HG02763 (cell line): ENCODE measurements around the gene POLD1.
"Not testable (repeated sequence)": the region's sequence is repeated elsewhere in the genome, so short reads cannot be mapped to it uniquely, and the experiment has no call there.

Experiments
- ATAC-seq: cut with Tn5 transposase; IDR thresholded peaks from one replicate; pipeline ENCODE4 v1.9.1; 2021; ENCODE audit warnings: mild to moderate bottlenecking, moderate library complexity; ENCODE audit not compliant: unreplicated experiment

The POLD1 gene

GRCh38 chr19:50383852-50384684, at the start of gene POLD1:
Gene POLD1, plus strand, starts transcription at chr19:50384347. Its CDS starts 14,505 bp downstream, at chr19:50398852.
- peak; percentile 83 for ATAC-seq

- no peak for ATAC-seq
Observed at GRCh38 chr19:50334741-50335421, 49.3 kb upstream of the POLD1 start.

DNA sequence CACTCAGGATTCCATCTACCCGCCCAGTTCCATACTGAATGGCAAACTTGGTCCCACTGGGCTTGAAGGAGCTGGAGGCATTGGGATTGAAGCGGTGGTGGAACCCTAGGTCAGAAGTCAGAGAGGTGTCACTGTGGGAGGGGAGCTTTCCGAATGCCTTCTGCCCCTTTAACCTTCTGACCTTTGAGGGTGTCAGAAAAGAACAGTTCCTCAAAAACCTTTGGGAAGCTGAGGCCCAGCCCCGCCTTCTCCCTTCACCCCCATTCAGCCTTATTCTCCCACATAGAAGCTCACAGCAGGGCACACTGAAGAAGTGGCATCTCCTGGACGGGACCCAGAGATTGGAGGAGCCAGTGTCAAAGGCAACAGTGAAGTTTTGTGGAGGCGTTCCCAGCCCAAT, 47.1 kb upstream of the POLD1 start:
- not testable (repeated sequence) for ATAC-seq

GRCh38 chr19:50340331-50340730, 43.8 kb upstream of the POLD1 start:
- no peak for ATAC-seq

GRCh38 chr19:50341091-50341564, 43.0 kb upstream of the POLD1 start:
- no peak for ATAC-seq

- peak; percentile 43 for ATAC-seq
Observed at GRCh38 chr19:50344661-50345318, 39.4 kb upstream of the POLD1 start.

- ATAC-seq: not testable (repeated sequence)
Observed at GRCh38 chr19:50347089-50347581, 37.0 kb upstream of the POLD1 start.

- ATAC-seq: no peak
Observed at GRCh38 chr19:50349277-50350057, 34.7 kb upstream of the POLD1 start.

DNA sequence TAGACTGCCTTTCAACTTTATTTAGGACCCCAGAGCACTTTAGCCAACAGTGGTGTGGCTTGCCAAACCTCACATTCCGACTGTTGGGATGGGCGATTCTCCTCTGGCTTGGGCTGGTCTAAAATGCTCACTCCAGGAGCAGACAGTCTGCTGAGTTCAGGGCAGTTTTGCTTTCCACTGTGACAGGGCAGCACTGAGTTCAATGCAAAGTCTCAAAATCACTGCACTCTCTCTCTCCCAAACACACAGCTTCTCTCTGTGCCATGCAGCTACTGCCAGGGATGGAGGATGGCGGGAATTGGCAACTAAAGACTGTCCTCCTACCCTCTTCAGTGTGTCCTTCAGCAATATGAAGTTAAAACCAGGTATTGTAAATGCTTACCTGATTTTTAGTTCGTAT, 31.9 kb upstream of the POLD1 start:
- ATAC-seq: no peak

GRCh38 chr19:50353487-50353880, 30.7 kb upstream of the POLD1 start:
- ATAC-seq: not testable (repeated sequence)

GRCh38 chr19:50356691-50357177, 27.4 kb upstream of the POLD1 start:
- no peak for ATAC-seq

DNA sequence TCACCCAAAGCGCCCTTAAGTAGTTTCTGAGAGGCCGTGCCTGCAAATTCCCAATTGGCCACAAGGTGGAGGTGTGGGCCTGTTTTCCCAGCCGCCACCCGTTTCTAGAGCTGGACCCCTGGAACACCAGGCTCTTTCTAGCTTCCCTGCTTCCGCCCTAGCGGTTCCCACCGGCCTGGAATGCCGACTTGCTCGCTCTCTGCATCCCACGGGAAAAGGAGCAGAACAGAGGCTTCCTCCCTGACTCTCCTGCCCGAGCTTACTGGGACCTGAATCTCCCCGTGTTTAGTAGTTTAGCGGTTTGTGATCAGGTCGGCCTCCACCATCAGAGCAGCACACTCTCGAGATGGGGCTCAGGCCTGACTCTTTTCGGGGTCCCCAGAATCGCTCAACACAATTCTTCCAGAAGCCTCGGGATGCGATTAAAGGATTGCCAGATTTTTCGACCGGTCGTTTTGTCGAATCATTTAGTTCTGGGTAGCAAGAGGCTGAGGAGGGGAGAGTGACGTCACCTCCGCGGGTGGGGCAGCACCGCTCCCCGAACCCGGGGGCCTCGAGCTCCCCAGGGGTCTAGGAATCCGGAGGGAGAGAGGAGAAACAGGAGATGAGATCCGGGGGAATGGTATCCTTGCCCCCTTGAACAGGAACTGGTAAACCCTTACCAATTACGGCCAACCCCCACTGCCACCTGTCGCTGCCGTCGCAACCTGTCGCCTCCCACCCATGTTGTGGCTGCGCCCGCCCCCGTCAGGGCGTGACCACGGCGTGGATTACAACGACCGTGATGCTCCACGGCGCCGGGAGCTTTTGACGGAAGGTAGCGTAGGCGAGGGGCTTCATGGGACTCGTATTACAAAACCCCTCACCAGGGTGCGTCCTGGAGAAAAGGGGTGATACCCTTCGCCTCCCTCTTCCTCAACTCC, 26.7 kb upstream of the POLD1 start:
- peak; percentile 62 for ATAC-seq

- no peak for ATAC-seq
Observed at GRCh38 chr19:50358483-50359327, 25.4 kb upstream of the POLD1 start.

- ATAC-seq: no peak
Observed at GRCh38 chr19:50359328-50359818, 24.8 kb upstream of the POLD1 start.

DNA sequence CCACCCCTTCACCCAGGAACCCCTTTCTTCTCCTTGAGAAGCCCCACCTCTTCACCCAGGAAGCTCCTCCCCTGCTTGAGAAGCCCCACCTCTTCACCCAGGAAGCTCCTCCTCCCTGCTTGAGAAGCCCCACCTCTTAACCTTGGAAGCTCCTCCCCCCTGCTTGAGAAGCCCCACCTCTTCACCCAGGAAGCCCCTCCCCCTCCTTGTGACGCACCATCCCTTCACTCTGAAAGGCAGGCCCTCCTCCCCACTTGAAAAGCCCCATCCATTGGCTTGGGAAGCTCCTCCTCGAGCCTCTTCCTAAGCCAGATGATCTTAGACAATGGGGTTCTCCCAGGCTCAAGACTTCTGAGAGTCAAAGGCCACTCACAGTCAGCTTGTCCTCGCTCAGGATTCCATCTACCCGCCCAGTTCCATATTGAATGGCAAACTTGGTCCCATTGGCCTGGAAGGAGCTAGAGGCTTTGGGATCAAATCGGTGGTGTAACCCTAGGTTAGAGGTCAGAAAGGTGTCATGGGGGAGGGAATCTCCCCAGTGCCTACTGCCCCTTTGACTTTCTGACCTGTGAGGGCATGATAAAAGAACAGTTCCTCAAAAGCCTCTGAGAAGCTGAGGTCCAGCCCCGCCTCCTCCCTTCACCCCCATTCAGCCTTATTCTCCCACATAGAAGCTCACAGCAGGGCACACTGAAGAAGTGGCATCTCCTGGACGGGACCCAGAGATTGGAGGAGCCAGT, 22.7 kb upstream of the POLD1 start:
- ATAC-seq: no peak

DNA sequence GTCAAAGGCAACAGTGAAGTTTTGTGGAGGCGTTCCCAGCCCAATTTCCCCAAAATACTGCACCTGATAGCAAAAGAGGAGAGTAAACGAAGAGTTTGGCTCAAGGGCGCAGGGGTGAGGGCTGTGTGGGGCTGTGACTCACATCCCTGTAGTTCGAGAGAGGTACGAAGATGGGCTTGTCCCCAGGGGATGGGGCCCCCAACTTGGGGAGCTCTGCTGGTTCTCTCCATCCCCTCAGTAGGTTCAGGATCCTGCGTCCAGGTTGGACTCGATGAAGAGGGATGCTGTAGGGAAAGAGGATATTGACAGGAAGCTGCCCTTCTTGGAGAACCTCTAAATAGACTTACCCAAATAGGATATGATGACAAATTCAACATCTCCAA, 22.1 kb upstream of the POLD1 start:
- ATAC-seq: no peak

- ATAC-seq: no peak
Observed at GRCh38 chr19:50362656-50363424, 21.3 kb upstream of the POLD1 start.
